T47D (cell line): ENCODE results near the gene BABAM2.

Source experiments
- DNase-seq, 2 experiments: peaks; one replicate each; pipeline versions ENCODE4 v3.0.0 to v3.0.0-alpha.2; 2011 to 2012; ENCODE audit warnings: low read depth in 1 of 2, low spot score in 1 of 2
- JUND ChIP-seq: IDR thresholded peaks from 2 replicates; pipeline ENCODE4 v1.6.1; 2012; ENCODE audit warnings: low read depth
- in situ Hi-C: cut with HindIII; loops from 2 replicates; pipeline ENCODE4 v1.10.0; 2016; ENCODE audit warnings: low sequenced_read_pairs, low pct_unique_long_range_greater_than_20kb

BABAM2 gene

GRCh38 chr2:28209864-28210263 lies 319.3 kb downstream of the BABAM2 start:
- in situ Hi-C loops: no loop called here
- no peak for DNase-seq
- TF ChIP-seq JUND: no peak

- DNase-seq: no peak
- in situ Hi-C loops: no loop called here
- no peak for TF ChIP-seq JUND
Measured at GRCh38 chr2:28210535-28210934, 320.0 kb downstream of the BABAM2 start.

- no peak for TF ChIP-seq JUND
- in situ Hi-C loops: no loop called here
- no peak for DNase-seq
Measured at GRCh38 chr2:28216331-28216730, 325.8 kb downstream of the BABAM2 start.

DNA sequence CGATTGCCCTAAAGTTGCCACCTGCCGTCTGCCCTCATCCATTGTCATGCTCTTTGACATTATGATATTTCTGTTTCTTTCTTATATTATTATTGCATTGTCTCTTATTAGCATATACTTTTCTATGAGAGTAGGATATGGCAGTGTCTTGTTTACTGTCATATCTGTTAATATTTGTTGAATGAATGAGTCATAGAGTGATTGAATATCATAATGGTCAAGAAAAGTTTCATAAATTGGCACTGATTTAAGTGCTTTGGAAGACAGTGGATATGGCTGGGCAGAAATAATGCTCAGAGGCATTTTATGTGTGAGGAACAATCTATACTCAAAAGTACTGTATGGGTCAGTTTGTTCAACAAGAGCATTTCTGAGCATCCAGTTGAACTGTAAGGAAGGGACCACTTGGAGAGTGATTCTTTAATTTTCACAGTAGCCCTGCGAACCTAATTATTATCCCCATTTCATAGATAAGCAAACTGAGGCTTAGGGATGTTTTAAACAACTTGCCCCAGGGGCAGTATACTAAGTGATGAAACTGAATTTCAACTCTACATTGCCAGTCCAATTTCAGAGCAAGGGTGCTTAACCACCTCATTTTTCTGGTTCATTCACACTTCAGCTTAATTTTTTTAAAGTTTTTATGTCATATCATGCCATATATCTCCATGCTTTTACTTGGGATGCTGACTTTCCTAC lies 326.7 kb downstream of the BABAM2 start:
- TF ChIP-seq JUND: no peak
- DNase-seq: no peak
- in situ Hi-C loops: no loop called here

DNA sequence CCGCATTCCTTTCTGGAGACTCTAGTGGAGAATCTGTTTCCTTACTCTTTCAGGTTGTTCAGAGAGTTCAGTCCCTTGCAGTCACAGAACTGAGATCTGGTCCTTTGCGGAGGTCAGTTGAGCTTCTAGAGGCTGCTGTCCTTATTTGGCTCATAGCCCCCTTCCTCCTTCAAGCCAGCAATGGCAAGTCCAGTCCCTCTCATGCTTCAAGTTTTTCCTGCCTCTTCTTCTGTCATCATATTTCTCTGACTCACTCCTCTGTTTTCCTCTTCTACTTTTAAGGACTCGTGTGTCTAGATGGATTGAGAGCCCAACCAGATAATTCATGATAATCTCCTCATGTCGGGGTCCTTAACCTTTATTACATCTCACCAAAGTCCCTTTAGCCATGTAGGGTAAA lies 328.6 kb downstream of the BABAM2 start:
- DNase-seq: no peak
- in situ Hi-C loops: no loop called here
- TF ChIP-seq JUND: no peak

DNA sequence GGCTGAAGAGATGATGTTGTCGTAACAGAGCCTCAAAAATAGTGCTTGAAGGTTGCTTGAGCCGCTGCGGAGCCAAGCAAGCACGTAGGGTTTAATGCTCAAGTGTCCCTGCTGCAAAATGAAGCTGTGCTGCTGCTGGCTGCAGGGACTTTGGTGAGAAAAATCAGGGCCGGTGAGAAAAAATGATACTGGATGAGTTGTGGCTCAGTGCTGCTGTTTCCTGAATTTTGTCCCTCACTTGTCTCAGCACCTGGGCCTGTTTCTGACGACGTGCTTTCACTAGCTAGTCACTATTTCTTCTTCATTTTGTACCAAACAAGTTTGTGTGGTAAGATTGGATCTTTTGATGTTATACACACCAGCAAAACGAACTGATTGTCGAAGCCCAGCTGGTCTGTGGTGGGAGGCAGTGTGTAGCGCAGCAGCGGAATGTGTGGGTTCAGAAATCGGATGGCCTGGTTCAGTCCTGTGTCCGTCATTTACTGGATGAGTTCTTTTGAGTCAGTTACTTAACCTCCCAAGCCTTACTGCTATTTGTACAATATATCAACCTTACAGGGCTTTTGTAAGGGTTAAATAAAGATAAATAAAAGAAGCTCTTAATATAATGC lies 329.3 kb downstream of the BABAM2 start:
- no peak for TF ChIP-seq JUND
- no peak for DNase-seq
- in situ Hi-C loops: no loop called here

DNA sequence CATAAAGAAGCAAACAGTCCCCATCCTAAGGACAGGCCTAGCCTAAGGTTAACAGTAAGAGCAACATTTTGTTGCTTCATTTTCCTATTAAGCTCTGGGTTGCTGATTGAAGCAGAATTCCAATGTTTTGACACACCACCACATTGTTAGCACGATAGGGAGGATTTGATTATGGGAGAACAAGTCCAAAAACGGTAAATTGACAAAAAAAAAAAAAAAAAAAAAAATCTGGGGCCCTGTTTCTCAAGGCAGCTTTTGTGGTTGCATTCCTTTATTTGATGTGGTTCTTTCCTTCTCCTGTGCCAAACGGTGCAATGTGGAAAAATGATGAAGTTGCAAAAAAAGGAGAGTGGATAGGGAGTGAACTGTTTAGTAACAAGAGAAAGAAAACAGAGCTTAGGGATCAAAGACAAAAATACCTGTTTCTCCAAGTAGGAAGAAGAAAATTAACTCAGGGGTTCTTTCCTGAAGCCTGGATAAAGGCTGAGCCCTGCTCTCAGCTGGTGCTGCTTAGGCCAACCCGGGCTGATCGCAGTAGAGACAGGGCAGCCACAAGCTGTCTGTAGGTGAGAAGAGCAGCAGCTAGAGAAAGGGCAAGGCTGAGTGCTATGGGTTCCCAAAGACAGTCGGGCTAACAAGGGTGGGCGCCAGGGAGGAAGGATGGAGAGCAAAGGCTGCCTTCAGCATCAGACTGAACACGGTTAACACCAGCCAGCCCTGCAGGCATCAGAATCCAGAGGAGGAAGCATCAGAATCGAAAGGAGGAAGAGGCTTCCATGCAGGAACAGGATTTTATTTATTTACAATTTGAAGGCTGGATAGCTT lies 334.3 kb downstream of the BABAM2 start:
- DNase-seq: no peak
- in situ Hi-C loops: no loop called here
- TF ChIP-seq JUND: no peak

DNA sequence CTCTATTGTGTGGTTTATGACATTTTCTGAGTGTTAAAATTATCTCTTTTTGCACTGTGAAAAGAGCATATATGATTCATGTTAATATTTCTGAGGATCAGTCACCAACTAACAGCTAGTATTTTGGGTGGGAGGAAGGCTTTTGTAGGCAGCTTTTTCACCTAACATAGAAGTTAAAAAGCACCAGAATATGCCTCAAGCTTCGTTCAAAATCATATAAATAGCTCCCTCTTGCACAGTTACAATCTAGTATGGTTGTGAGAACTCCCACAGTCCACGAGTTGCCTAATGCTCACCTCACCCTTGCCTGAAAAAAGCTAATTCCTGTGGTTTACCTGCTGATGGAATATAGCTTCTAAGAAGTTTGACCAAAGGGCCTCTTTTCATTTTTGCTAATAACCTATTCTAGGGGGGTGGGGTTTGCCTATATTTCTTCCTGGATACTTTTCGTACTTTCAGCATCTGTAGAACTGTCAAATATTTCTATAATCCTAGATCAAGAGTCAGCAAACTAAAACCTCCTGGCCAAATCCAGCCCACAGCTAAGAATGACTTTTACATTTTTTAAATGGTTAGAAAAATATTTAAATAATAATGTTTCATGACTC lies 335.0 kb downstream of the BABAM2 start:
- no peak for DNase-seq
- TF ChIP-seq JUND: no peak
- in situ Hi-C loops: no loop called here

DNA sequence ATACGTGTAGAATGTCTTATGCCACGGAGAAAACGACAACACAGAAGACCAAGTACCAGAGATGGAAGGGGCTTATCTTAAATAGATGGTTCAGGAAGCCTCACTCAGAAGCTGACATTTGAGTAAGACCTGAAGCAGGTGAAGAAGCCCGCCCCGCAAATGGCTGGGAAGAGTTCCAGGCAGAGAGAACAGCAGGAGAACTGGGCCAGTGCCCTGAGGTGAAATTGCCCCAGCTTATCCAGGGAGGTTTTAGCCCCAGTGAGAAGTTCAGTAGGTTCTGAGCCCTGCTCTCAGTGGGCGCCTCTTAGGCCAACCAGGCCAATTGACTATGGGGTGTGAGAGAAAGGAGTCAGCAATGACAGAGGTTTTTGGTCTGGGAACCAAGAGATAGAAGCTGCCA lies 336.0 kb downstream of the BABAM2 start:
- in situ Hi-C loops: no loop called here
- no peak for TF ChIP-seq JUND

GRCh38 chr2:28227498-28227897 lies 337.0 kb downstream of the BABAM2 start:
- DNase-seq: no peak
- no peak for TF ChIP-seq JUND
- in situ Hi-C loops: no loop called here

More for the DNA sequence above, 336.0 kb downstream of the BABAM2 start:
- DNase-seq: no peak

DNA sequence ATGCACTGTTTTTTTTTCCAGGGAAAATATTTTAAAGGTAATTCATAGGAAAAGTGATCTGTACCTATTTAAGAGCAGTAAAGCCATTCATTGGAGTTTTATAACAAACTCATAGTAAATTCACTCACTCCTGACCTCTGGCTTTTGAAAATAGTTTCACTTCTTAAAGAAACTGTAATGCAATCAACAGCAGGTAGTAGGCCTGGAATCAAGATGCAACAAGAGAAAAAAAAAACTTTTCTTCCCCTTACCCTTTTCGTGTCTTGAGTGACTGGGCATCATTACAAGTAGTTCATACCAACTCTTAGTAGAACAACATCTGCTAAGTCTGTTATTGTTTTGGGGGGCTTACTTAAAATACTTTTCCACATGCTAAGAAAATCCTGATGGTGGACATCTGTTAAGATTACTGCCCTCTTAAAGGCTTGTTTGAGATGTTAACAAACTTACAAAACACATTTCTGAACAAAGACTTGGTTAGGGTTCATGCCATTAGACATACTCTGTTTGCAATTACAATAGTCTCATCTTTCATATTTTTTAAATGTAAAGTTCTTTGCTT lies 338.0 kb downstream of the BABAM2 start:
- DNase-seq: no peak
- in situ Hi-C loops: no loop called here
- TF ChIP-seq JUND: no peak

GRCh38 chr2:28231110-28231631 lies 340.6 kb downstream of the BABAM2 start:
- in situ Hi-C loops: no loop called here

More at GRCh38 chr2:28231110-28231631, 340.6 kb downstream of the BABAM2 start:
- no peak for TF ChIP-seq JUND
- no peak for DNase-seq
